ENCODE measurements around the gene PDE6D.

GRCh38 chr2:231718799-231719198, 62.3 kb downstream of the PDE6D start:
- TF ChIP-seq POLR2A (IDR thresholded peaks at IDR 0.05) (no peak), CTCF (IDR thresholded peaks at IDR 0.05) (no peak)

Data from vagina (tissue), 2 donors.